ENCODE results near the gene DLX1. TPM values are rescaled to one million over a fixed set of nuclear protein-coding genes. Genes with fewer than 3 reads are reported as not detected.
"Not testable (repeated sequence)": the region's sequence is repeated elsewhere in the genome, so short reads cannot be mapped to it uniquely, and the experiment has no call there.

The DLX1 gene
- total and polyA plus RNA-seq, 2 donors (not counting 1 experiment from before 2014, with no cell fraction given) = 0.09 TPM; not detected in 1

GRCh38 chr2:172058660-172059059 is 26.6 kb upstream of the DLX1 start:
- TF ChIP-seq CTCF (conservative IDR thresholded peaks at IDR 0.05 in 1 of 2, IDR thresholded peaks at IDR 0.05 in 1 of 2; ENCODE audit: low read depth in 1 of 2, low read length in 2 of 2) = no peak
- no peak for TF ChIP-seq EZH2 (IDR thresholded peaks at IDR 0.05; ENCODE audit: low read length, missing control alignments)
- no peak overlapping the region for H3K9ac ChIP-seq (ENCODE audit: insufficient read depth, low read length)
- no peak overlapping the region for H2AFZ ChIP-seq (ENCODE audit: low read length)
- H3K4me2 ChIP-seq (ENCODE audit: extremely low read depth, insufficient read depth, low read length) = no peak overlapping the region
- no peaks in the 10 kb centered on the region for H3K4me1 ChIP-seq (ENCODE audit: control insufficient read depth, extremely low read depth, insufficient read depth, low read length)
- no peak for DNase-seq (ENCODE audit: low read depth in 2 of 2)
- no peak overlapping the region for H3K27ac ChIP-seq (ENCODE audit: insufficient read depth, low read length)
- H3K27me3 ChIP-seq (ENCODE audit: control insufficient read depth, insufficient read depth, low read length) = no peaks in the 10 kb centered on the region
- H3K36me3 ChIP-seq (ENCODE audit: control insufficient read depth, insufficient read depth, low read length) = no peaks in the 10 kb centered on the region
- H3K9me3 ChIP-seq (ENCODE audit: control insufficient read depth, insufficient read depth, low read depth, low read length) = no peaks in the 10 kb centered on the region
- H3K4me3 ChIP-seq (replicated peaks in 1 of 4; ENCODE audit: control extremely low read depth in 1 of 4, insufficient read depth in 1 of 4, low read depth in 3 of 4, low read length in 4 of 4) = no peak overlapping the region
- no peaks in the 10 kb centered on the region for H3K79me2 ChIP-seq (ENCODE audit: control insufficient read depth, insufficient read depth, low read length)
- no peaks in the 10 kb centered on the region for H4K20me1 ChIP-seq (ENCODE audit: control insufficient read depth, extremely low read depth, insufficient read depth, low read length)

- H4K20me1 ChIP-seq (ENCODE audit: control insufficient read depth, extremely low read depth, insufficient read depth, low read length); H3K9ac ChIP-seq (ENCODE audit: insufficient read depth, low read length); H3K4me2 ChIP-seq (ENCODE audit: extremely low read depth, insufficient read depth, low read length); H3K27ac ChIP-seq (ENCODE audit: insufficient read depth, low read length); DNase-seq (ENCODE audit: low read depth in 2 of 2); H3K36me3 ChIP-seq (ENCODE audit: control insufficient read depth, insufficient read depth, low read length); H3K4me3 ChIP-seq (replicated peaks in 1 of 4; ENCODE audit: control extremely low read depth in 1 of 4, insufficient read depth in 1 of 4, low read depth in 3 of 4, low read length in 4 of 4); H3K27me3 ChIP-seq (ENCODE audit: control insufficient read depth, insufficient read depth, low read length); H2AFZ ChIP-seq (ENCODE audit: low read length); H3K9me3 ChIP-seq (ENCODE audit: control insufficient read depth, insufficient read depth, low read depth, low read length); H3K79me2 ChIP-seq (ENCODE audit: control insufficient read depth, insufficient read depth, low read length); H3K4me1 ChIP-seq (ENCODE audit: control insufficient read depth, extremely low read depth, insufficient read depth, low read length): not testable (repeated sequence)
Observed at GRCh38 chr2:172060118-172060517, 25.2 kb upstream of the DLX1 start.

- no peak for DNase-seq (ENCODE audit: low read depth in 2 of 2)
- no peaks in the 10 kb centered on the region for H3K79me2 ChIP-seq (ENCODE audit: control insufficient read depth, insufficient read depth, low read length)
- no peaks in the 10 kb centered on the region for H3K4me1 ChIP-seq (ENCODE audit: control insufficient read depth, extremely low read depth, insufficient read depth, low read length)
- H3K27me3 ChIP-seq (ENCODE audit: control insufficient read depth, insufficient read depth, low read length) = no peaks in the 10 kb centered on the region
- H3K4me3 ChIP-seq (replicated peaks in 1 of 4; ENCODE audit: control extremely low read depth in 1 of 4, insufficient read depth in 1 of 4, low read depth in 3 of 4, low read length in 4 of 4) = no peak overlapping the region
- H3K9me3 ChIP-seq (ENCODE audit: control insufficient read depth, insufficient read depth, low read depth, low read length) = no peaks in the 10 kb centered on the region
- H3K36me3 ChIP-seq (ENCODE audit: control insufficient read depth, insufficient read depth, low read length) = no peaks in the 10 kb centered on the region
- H3K4me2 ChIP-seq (ENCODE audit: extremely low read depth, insufficient read depth, low read length) = no peak overlapping the region
- H4K20me1 ChIP-seq (ENCODE audit: control insufficient read depth, extremely low read depth, insufficient read depth, low read length) = no peaks in the 10 kb centered on the region
- H3K9ac ChIP-seq (ENCODE audit: insufficient read depth, low read length) = no peak overlapping the region
- TF ChIP-seq EZH2 (IDR thresholded peaks at IDR 0.05; ENCODE audit: low read length, missing control alignments) (no peak), CTCF (conservative IDR thresholded peaks at IDR 0.05 in 1 of 2, IDR thresholded peaks at IDR 0.05 in 1 of 2; ENCODE audit: low read depth in 1 of 2, low read length in 2 of 2) (no peak)
- no peak overlapping the region for H2AFZ ChIP-seq (ENCODE audit: low read length)
- H3K27ac ChIP-seq (ENCODE audit: insufficient read depth, low read length) = no peak overlapping the region
Observed at GRCh38 chr2:172062402-172063004, 22.8 kb upstream of the DLX1 start.

Measured in fibroblast of lung (primary cell).